22Rv1 (cell line): ENCODE results near the gene TIMM8B.

Experiments
- H3K27ac ChIP-seq: fragments of 450-650 bp; 2 replicates; pipeline ENCODE4 v1.5.1; 2017
- CTCF ChIP-seq: fragments of 450-650 bp; IDR thresholded peaks from 2 replicates; pipeline ENCODE4 v1.5.1; 2017; ENCODE audit warnings: mild to moderate bottlenecking
- ZFX ChIP-seq: fragments of 450-650 bp; IDR thresholded peaks from 2 replicates; pipeline ENCODE4 v1.6.1; 2017; ENCODE audit warnings: antibody characterized with exemption, borderline replicate concordance

TIMM8B gene

GRCh38 chr11:112121981-112122615 is 35.5 kb upstream of the TIMM8B start:
- TF ChIP-seq CTCF (no peak), ZFX (no peak)
- no peak overlapping the region for H3K27ac ChIP-seq

DNA sequence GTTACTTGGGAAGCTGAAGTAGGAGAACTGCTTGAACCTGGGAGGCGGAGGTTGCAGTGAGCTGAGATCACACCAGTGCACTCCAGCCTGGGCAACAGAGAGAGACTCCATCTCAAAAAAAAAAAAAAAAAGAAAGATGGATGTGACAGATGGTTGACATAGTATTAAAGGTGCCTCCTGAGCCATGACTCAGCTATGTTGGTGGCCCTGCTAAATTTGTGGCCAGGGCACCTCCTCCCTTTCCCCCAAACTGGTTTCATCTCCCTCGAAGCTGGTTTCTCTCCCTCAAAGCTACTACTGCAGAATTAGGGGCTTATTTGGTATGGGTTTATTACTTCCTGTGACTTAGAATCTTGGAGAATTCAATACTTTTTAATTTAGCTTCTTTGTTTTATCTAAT is 31.6 kb upstream of the TIMM8B start:
- TF ChIP-seq ZFX = no peak
- no peak for TF ChIP-seq CTCF
- no peak overlapping the region for H3K27ac ChIP-seq

DNA sequence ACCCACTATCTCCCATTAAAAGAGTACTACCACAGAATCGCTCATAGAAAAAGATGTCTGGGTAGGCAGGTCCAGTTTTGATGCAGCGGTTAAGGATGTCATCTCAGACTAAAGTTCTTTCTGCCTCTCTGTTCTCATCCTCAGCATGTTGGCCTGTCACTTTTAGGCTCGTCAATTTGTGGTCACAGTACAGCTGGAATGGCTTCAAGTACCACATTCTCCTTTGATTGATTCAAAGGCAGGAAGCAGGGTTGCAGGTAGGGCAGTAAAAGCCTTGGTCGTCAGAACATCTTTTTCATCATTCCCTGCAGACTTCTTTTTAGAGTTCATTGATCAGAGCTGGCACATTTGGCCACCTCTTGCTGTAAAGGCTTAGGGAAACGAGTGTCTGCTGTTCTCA is 28.8 kb upstream of the TIMM8B start:
- no peak overlapping the region for H3K27ac ChIP-seq
- TF ChIP-seq ZFX (no peak), CTCF (no peak)

DNA sequence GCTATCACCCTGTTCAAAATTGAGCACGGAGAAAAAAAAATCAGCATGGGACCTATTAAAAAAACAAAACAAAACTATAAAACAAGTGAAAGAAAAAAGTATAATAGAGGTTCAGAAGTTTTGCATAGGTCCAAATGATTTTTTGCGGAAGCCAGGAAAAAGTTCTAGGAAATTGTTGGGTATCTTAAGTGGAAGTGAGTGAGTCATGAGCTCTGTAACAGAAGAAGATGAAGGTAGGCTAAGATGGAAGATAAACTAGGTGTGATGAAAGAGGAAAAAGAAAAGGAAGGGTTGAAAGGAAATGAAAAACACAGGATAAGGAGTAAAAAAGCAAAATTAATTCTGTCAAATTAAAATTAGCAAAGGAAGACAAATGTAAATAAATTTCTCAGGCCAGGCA is 27.9 kb upstream of the TIMM8B start:
- H3K27ac ChIP-seq = no peak overlapping the region
- TF ChIP-seq CTCF (no peak), ZFX (no peak)

DNA sequence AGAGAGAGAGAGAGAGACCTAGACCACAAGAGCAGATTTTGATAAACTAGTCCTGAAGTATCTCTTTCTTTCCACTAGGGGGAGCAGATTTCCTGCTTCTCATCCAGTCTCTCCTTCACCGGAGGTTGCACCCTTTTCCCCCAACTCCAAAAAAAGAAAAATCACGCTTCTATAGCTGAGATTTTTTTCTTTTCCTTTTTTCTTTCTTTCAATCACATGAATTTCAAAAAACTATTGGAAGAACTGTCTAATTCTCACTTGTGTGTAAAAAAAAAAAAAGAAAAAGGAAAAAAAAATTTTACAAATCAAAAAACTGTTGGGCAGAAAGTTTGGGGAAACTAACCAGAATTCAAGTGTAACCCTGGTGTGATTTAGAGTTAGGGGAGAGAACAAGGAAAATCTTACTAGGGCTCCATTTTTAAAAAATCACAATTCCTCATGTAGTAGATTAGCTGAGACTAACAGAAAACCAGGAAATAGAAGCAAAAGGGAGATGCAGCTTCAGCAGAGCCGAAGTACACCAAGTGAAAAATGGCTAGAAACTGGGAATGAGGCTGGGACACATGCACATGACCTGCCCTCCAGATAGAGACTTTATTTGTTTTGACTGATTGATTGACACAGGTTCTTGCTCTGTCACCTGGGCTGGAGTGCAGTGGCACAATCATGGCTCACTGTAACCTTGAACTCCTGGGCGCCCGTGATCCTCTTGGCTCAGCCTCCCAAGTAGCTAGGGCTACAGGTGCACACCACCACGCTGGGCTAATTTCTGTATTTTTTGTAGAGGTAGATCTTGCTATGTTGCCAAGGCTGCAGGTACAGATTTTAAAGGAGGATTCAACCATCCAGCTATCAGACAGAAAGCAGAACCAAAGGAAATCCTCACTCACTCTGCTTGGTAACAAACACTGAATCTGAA is 27.2 kb upstream of the TIMM8B start:
- no peak overlapping the region for H3K27ac ChIP-seq
- TF ChIP-seq ZFX (no peak), CTCF (peak; percentile 72)

DNA sequence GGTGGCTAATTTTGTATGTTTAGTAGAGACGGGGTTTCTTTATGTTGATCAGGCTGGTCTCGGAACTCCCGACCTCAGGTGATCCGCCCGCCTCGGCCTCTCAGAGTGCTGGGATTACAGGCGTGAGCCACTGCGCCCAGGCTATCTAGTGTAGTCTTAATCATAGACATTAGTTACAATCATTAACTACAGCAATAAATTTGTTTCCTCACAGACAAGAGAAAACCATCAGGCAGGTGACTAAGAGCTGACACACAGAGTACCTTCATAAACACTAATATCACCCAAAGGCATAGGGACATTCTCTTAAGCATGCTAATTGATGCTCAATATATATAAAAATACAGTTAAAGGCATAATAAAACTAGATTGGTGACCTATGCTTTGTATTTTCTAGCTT is 19.5 kb upstream of the TIMM8B start:
- no peak overlapping the region for H3K27ac ChIP-seq
- TF ChIP-seq ZFX = no peak
- no peak for TF ChIP-seq CTCF

GRCh38 chr11:112103446-112103845 is 16.9 kb upstream of the TIMM8B start:
- no peak for TF ChIP-seq ZFX
- no peak for TF ChIP-seq CTCF
- H3K27ac ChIP-seq = no peak overlapping the region
